HepG2 (cell line): Measurements from ENCODE around the gene TSLP. TPM values are rescaled to one million over a fixed set of nuclear protein-coding genes. Genes with fewer than 3 reads are reported as not detected.
A peak's percentile ranks its signal among the peaks of the same experiment; 100 is the strongest.

Source experiments
- ATAC-seq: fragments of 200-7000 bp; cut with Tn5 transposase; 3 replicates; pipeline ENCODE4 v1.9.1; 2020; ENCODE audit warnings: mild to moderate bottlenecking, moderate library complexity
- BruUV-seq: library from RNA; stranded (reverse); fragments of 400-500 nt; replicated peaks from 2 replicates; lab custom pipeline; 2021; lab: Mats Ljungman, UMichigan
- CTCF ChIA-PET: fragments of 300-600 bp; formaldehyde crosslinking; extraction: SDS; loops from one replicate; lab custom pipeline; 2021; ENCODE audit warnings: low total read pairs, inconsistent platforms, low intra/inter-chr PET ratio; lab: Yijun Ruan, JAX
- POLR2A ChIA-PET: fragments of 350-600 bp; sonication (Branson Sonifier 250); formaldehyde crosslinking; loops from one replicate; lab custom pipeline; 2020; ENCODE audit warnings: antibody characterized with exemption, inconsistent platforms; lab: Yijun Ruan, JAX
- DNase-seq: peaks from one replicate; pipeline ENCODE4 v3.0.0-alpha.2; 2015; ENCODE audit warnings: low spot score
- FAIRE-seq: peaks from 3 replicates; lab custom pipeline; 2011; peaks lifted over from hg19 to GRCh38; lab: Jason Lieb, UNC
- H2AFZ ChIP-seq: one replicate; pipeline ENCODE4 v1.6.1; 2011; ENCODE audit warnings: low read length, inconsistent platforms
- H3K27ac ChIP-seq: fragments of 300-600 bp; 3 replicates; pipeline ENCODE4 v1.8.0; 2011; ENCODE audit warnings: mixed run types, mild to moderate bottlenecking, mixed read lengths, low read length, inconsistent platforms; ENCODE audit not compliant: insufficient read depth; ENCODE audit errors: extremely low read length
- H3K27me3 ChIP-seq, 2 experiments: fragments of 200-600 bp in 1 of 2; 2 replicates in 1 of 2; 3 replicates in 1 of 2; pipeline versions ENCODE4 v1.6.0 to v1.8.0; 2011; ENCODE audit warnings: low read length in 2 of 2, mild to moderate bottlenecking in 2 of 2, moderate library complexity in 2 of 2, inconsistent platforms in 1 of 2; ENCODE audit not compliant: insufficient read depth in 2 of 2, control insufficient read depth in 1 of 2
- H3K36me3 ChIP-seq, 2 experiments: fragments of 200-600 bp in 1 of 2; replicated peaks in 1 of 2; 2 replicates in 1 of 2; 3 replicates in 1 of 2; pipeline versions ENCODE4 v1.5.1 to v1.8.0; 2011; ENCODE audit warnings: low read length in 2 of 2, inconsistent platforms in 1 of 2; ENCODE audit not compliant: insufficient read depth in 2 of 2, control insufficient read depth in 1 of 2
- H3K4me1 ChIP-seq: 2 replicates; pipeline ENCODE4 v1.5.1; 2012; ENCODE audit warnings: low read length, inconsistent platforms; ENCODE audit not compliant: insufficient read depth
- H3K4me2 ChIP-seq: 2 replicates; pipeline ENCODE4 v1.6.0; 2011; ENCODE audit warnings: low read depth, low read length, inconsistent platforms
- H3K4me3 ChIP-seq, 3 experiments: fragments of 200-600 bp in 1 of 3; sonication (generic), shearing (Covaris generic) in 1 of 3; replicated peaks in 1 of 3; 2 replicates each; pipeline ENCODE4 v1.5.1; 2011 to 2016; ENCODE audit warnings: low read length in 3 of 3, inconsistent platforms in 2 of 3, low read depth in 2 of 3, mild to moderate bottlenecking in 2 of 3, control low read depth in 1 of 3, mixed read lengths in 1 of 3; ENCODE audit not compliant: insufficient read depth in 1 of 3
- H3K79me2 ChIP-seq: one replicate; pipeline ENCODE4 v1.6.1; 2011; ENCODE audit warnings: low read length, inconsistent platforms; ENCODE audit not compliant: insufficient read depth
- H3K9ac ChIP-seq: 2 replicates; pipeline ENCODE4 v1.6.0; 2011; ENCODE audit warnings: mild to moderate bottlenecking, low read depth, low read length, inconsistent platforms; ENCODE audit not compliant: insufficient read depth
- H3K9me3 ChIP-seq: 2 replicates; pipeline ENCODE4 v1.5.1; 2012; ENCODE audit warnings: mild to moderate bottlenecking, low read length
- H4K20me1 ChIP-seq: 2 replicates; pipeline ENCODE4 v1.6.0; 2011; ENCODE audit warnings: inconsistent platforms, mild to moderate bottlenecking, low read length, moderate library complexity; ENCODE audit not compliant: insufficient read depth
- EZH2 ChIP-seq: conservative IDR thresholded peaks from 2 replicates; pipeline ENCODE4 v1.6.1; 2012; ENCODE audit warnings: mild to moderate bottlenecking, low read depth, low read length, moderate library complexity
- MAFK ChIP-seq, 2 experiments: IDR thresholded peaks in 1 of 2; conservative IDR thresholded peaks in 1 of 2; 2 replicates each; pipeline ENCODE4 v1.6.1; 2011; ENCODE audit warnings: improper control_type of control experiment in 2 of 2, low read length in 2 of 2
- SRY ChIP-seq: sonication (generic); formaldehyde crosslinking; IDR thresholded peaks from 2 replicates; pipeline ENCODE4 v1.8.0; 2022; ENCODE audit warnings: mild to moderate bottlenecking, missing genetic modification reagents
- WGBS: methylation state at CpG from one replicate; pipeline ENCODE4 v1.1.6; 2017; ENCODE audit warnings: low lambda C conversion rate; 5-methylcytosine and 5-hydroxymethylcytosine counted together
- in situ Hi-C: cut with HindIII; loops from 2 replicates; pipeline ENCODE4 v1.10.0; 2017; ENCODE audit warnings: low pct_unique_long_range_greater_than_20kb; ENCODE audit not compliant: extremely low pct_ligation_motif_present
- intact Hi-C: fragments of 100-400 bp; cut with micrococcal nuclease; formaldehyde crosslinking; loops from one replicate; pipeline ENCODE4 v1.10.0; 2022; ENCODE audit not compliant: unreplicated experiment
- polyA plus RNA-seq, 8 experiments: library from polyadenylated mRNA; depleted of rRNA in 3 of 8; stranded (reverse) in 7 of 8; unstranded in 1 of 8; fragments of >200 nt; fragmentation: Illumina TruSeq in 4 of 8; extraction: Trizol in 4 of 8; gene quantifications; 2 replicates each; pipeline versions ENCODE4 v1.2.1 to v1.2.3, GENCODE V29; 2011 to 2016; ENCODE audit warnings: low read depth in 4 of 8, missing spikeins in 1 of 8, mixed read lengths in 1 of 8; ENCODE audit not compliant: insufficient read depth in 1 of 8
- total RNA-seq, 5 experiments: library from RNA; depleted of rRNA; stranded (reverse); fragments of >200 nt; fragmentation: Illumina TruSeq; extraction: Trizol; gene quantifications; 2 replicates each; pipeline ENCODE4 v1.2.3, GENCODE V29; 2016; ENCODE audit warnings: low read depth in 1 of 5
- TF ChIP-seq, protein P1 (sequence below): sonication (generic); formaldehyde crosslinking; IDR thresholded peaks from 2 replicates; pipeline ENCODE4 v1.5.1; 2020; ENCODE audit warnings: mild to moderate bottlenecking, missing genetic modification reagents, moderate library complexity
- TF ChIP-seq, protein P2 (sequence below): sonication (generic); formaldehyde crosslinking; IDR thresholded peaks from 2 replicates; pipeline ENCODE4 v1.4.0; 2020; ENCODE audit warnings: missing genetic modification reagents, borderline replicate concordance

The TSLP gene
- total and polyA plus RNA-seq, 2 of the 13 experiments (the other 11 are each of a cell fraction or from before 2014, with no cell fraction given): not detected

DNA sequence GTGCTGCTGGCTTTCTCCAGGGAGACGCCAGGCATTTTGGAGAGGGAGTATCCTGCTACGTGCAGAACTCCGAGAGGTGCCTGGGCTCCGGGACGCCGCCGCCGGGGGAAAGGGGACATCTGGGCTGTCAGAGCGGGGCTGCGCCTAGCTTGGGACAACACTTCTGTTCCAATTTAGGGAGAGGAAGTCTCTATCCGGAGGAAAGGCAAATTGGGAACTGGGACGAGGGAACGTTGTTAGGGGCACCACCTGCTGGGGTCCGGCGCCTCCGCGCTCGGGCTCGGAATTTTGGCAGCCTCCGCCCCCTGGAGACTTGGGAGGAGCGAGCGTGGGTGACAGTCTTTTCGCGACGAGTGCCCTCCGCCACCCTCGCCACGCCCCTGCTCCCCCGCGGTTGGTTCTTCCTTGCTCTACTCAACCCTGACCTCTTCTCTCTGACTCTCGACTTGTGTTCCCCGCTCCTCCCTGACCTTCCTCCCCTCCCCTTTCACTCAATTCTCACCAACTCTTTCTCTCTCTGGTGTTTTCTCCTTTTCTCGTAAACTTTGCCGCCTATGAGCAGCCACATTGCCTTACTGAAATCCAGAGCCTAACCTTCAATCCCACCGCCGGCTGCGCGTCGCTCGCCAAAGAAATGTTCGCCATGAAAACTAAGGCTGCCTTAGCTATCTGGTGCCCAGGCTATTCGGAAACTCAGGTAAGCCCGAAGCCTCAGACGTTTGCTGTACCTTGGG lies 1.6 kb downstream of the TSLP start:
- DNase-seq (no peak), FAIRE-seq (no peak), ATAC-seq (peak; percentile 55)
- in situ Hi-C loops (no loop called here), intact Hi-C loops (no loop called here)
- BruUV-seq: no TSS peak
- Histone ChIP-seq H3K27me3 (peaks cover 0 to 47% of the 10 kb centered on the region in 2 experiments; a peak in 4 of 5 replicates), H4K20me1 (no peaks in the 10 kb centered on the region), H2AFZ (peak overlapping the region; percentile 56), H3K4me3 (peak overlapping the region in 2 of 3 experiments; percentile 12 to 64; a peak in 3 of 6 replicates), H3K4me2 (peak overlapping the region; percentile 66), H3K4me1 (peaks cover 18% of the 10 kb centered on the region), H3K9ac (no peak overlapping the region), H3K36me3 (no peaks in the 10 kb centered on the region), H3K79me2 (no peaks in the 10 kb centered on the region), H3K9me3 (no peaks in the 10 kb centered on the region), H3K27ac (no peak overlapping the region)
- ChIA-PET POLR2A (no interaction called here), CTCF (no interaction called here)
- WGBS: 23% methylated on average over 21 of the region's 44 CpGs
- TF ChIP-seq SRY (no peak), EZH2 (0 out of 2 replicates have a peak, but pooled peaks have one; percentile 54), MAFK (conservative IDR thresholded peaks at IDR 0.05 in 1 of 2, IDR thresholded peaks at IDR 0.05 in 1 of 2; ENCODE audit: low read length in 2 of 2) (no peak)
- TF ChIP-seq, protein P1, sequence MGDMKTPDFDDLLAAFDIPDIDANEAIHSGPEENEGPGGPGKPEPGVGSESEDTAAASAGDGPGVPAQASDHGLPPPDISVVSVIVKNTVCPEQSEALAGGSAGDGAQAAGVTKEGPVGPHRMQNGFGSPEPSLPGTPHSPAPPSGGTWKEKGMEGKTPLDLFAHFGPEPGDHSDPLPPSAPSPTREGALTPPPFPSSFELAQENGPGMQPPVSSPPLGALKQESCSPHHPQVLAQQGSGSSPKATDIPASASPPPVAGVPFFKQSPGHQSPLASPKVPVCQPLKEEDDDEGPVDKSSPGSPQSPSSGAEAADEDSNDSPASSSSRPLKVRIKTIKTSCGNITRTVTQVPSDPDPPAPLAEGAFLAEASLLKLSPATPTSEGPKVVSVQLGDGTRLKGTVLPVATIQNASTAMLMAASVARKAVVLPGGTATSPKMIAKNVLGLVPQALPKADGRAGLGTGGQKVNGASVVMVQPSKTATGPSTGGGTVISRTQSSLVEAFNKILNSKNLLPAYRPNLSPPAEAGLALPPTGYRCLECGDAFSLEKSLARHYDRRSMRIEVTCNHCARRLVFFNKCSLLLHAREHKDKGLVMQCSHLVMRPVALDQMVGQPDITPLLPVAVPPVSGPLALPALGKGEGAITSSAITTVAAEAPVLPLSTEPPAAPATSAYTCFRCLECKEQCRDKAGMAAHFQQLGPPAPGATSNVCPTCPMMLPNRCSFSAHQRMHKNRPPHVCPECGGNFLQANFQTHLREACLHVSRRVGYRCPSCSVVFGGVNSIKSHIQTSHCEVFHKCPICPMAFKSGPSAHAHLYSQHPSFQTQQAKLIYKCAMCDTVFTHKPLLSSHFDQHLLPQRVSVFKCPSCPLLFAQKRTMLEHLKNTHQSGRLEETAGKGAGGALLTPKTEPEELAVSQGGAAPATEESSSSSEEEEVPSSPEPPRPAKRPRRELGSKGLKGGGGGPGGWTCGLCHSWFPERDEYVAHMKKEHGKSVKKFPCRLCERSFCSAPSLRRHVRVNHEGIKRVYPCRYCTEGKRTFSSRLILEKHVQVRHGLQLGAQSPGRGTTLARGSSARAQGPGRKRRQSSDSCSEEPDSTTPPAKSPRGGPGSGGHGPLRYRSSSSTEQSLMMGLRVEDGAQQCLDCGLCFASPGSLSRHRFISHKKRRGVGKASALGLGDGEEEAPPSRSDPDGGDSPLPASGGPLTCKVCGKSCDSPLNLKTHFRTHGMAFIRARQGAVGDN: peak; percentile 14; the same call in 1 of the 2 replicates
- TF ChIP-seq, protein P2, sequence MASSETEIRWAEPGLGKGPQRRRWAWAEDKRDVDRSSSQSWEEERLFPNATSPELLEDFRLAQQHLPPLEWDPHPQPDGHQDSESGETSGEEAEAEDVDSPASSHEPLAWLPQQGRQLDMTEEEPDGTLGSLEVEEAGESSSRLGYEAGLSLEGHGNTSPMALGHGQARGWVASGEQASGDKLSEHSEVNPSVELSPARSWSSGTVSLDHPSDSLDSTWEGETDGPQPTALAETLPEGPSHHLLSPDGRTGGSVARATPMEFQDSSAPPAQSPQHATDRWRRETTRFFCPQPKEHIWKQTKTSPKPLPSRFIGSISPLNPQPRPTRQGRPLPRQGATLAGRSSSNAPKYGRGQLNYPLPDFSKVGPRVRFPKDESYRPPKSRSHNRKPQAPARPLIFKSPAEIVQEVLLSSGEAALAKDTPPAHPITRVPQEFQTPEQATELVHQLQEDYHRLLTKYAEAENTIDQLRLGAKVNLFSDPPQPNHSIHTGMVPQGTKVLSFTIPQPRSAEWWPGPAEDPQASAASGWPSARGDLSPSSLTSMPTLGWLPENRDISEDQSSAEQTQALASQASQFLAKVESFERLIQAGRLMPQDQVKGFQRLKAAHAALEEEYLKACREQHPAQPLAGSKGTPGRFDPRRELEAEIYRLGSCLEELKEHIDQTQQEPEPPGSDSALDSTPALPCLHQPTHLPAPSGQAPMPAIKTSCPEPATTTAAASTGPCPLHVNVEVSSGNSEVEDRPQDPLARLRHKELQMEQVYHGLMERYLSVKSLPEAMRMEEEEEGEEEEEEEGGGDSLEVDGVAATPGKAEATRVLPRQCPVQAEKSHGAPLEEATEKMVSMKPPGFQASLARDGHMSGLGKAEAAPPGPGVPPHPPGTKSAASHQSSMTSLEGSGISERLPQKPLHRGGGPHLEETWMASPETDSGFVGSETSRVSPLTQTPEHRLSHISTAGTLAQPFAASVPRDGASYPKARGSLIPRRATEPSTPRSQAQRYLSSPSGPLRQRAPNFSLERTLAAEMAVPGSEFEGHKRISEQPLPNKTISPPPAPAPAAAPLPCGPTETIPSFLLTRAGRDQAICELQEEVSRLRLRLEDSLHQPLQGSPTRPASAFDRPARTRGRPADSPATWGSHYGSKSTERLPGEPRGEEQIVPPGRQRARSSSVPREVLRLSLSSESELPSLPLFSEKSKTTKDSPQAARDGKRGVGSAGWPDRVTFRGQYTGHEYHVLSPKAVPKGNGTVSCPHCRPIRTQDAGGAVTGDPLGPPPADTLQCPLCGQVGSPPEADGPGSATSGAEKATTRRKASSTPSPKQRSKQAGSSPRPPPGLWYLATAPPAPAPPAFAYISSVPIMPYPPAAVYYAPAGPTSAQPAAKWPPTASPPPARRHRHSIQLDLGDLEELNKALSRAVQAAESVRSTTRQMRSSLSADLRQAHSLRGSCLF: no peak
